Heart left ventricle (tissue), 16 donors: ENCODE measurements around the gene TPRN. TPM values are rescaled to one million over a fixed set of nuclear protein-coding genes. Genes with fewer than 3 reads are reported as not detected.
A peak's percentile ranks its signal among the peaks of the same experiment; 100 is the strongest.

Experiments used
- ATAC-seq, 4 donors: fragments of 200-7000 bp; cut with Tn5 transposase; one replicate each; pipeline ENCODE4 v1.9.1; 2020 to 2022; ENCODE audit warnings: moderate library complexity in 4 of 4, mild to moderate bottlenecking in 3 of 4, moderate number of reproducible peaks in 1 of 4
- DNase-seq, 5 donors: peaks; one replicate each; pipeline ENCODE4 v3.0.0-alpha.2; 2020
- H3K27ac ChIP-seq, 12 donors: fragments of 200-600 bp; sonication (generic) in 4 of 12; one replicate each; pipeline versions ENCODE4 v1.5.0 to v1.8.0; 2016 to 2022; ENCODE audit warnings: mild to moderate bottlenecking in 2 of 12
- H3K27me3 ChIP-seq, 9 donors: fragments of 200-600 bp; sonication (generic) in 2 of 9; one replicate each; pipeline versions ENCODE4 v1.5.1 to v1.8.0; 2016 to 2022; ENCODE audit warnings: mild to moderate bottlenecking in 3 of 9
- H3K36me3 ChIP-seq, 9 donors: fragments of 200-600 bp; sonication (generic) in 2 of 9; one replicate each; pipeline versions ENCODE4 v1.5.0 to v1.8.0; 2018 to 2022; ENCODE audit warnings: mild to moderate bottlenecking in 2 of 9
- H3K4me1 ChIP-seq, 12 donors: fragments of 200-600 bp; sonication (generic) in 4 of 12; one replicate each; pipeline versions ENCODE4 v1.5.0 to v1.8.0; 2016 to 2022; ENCODE audit warnings: mild to moderate bottlenecking in 3 of 12
- H3K4me3 ChIP-seq, 12 donors: fragments of 200-600 bp; sonication (generic) in 4 of 12; one replicate each; pipeline versions ENCODE4 v1.5.0 to v1.8.0; 2017 to 2022; ENCODE audit warnings: mild to moderate bottlenecking in 9 of 12, moderate library complexity in 4 of 12
- H3K9me3 ChIP-seq, 12 donors: fragments of 200-600 bp; sonication (generic) in 4 of 12; one replicate each; pipeline versions ENCODE4 v1.5.0 to v1.8.0; 2016 to 2022; ENCODE audit warnings: mild to moderate bottlenecking in 1 of 12
- POLR2A ChIP-seq, 2 donors: fragments of 450-650 bp; IDR thresholded peaks; one replicate each; pipeline ENCODE4 v1.6.1; 2017; ENCODE audit warnings: antibody characterized with exemption in 2 of 2, mild to moderate bottlenecking in 2 of 2, moderate library complexity in 2 of 2
- WGBS, 4 donors: extraction: QIAGEN DNeasy Blood & Tissue Kit in 2 of 4; methylation state at CpG; one replicate each; pipeline versions ENCODE4 v1.1.5 to v1.1.7; 2013 to 2018; 5-methylcytosine and 5-hydroxymethylcytosine counted together
- intact Hi-C, 10 donors: fragments of 100-400 bp; cut with DNase I; formaldehyde crosslinking; loops; one replicate each; pipeline versions ENCODE4 v1.11.1 to v1.14.2; 2022
- polyA plus RNA-seq, 2 donors: library from polyadenylated mRNA; stranded (reverse); fragments of 200-250 nt; gene quantifications; one replicate each; pipeline ENCODE4 v1.2.3, GENCODE V29; 2013
- total RNA-seq, 9 donors: library from RNA; depleted of rRNA in 2 of 9; stranded (reverse); fragments of >200 nt in 2 of 9; fragmentation: NEBNext Ultra II Directional in 3 of 9; extraction: Animal tissue kit (Norgen Biotek cat#: 25700) in 3 of 9; gene quantifications; one replicate each; pipeline versions ENCODE4 v1.1.0 to v1.2.4, GENCODE V29; 2016 to 2023
- TF ChIP-seq, protein P1 (sequence below), 12 donors: fragments of 200-600 bp; sonication (generic) in 4 of 12; IDR thresholded peaks; one replicate each; pipeline versions ENCODE4 v1.5.0 to v1.8.0; 2018 to 2022; ENCODE audit warnings: antibody characterized with exemption in 12 of 12, mild to moderate bottlenecking in 5 of 12
- donor health status: ischemic (EF 13 %, LVEDD 7.1; RV severe dilation, severe dysfunction).
- donor health status: healthy with polysubstance abuse.
- donor health status: DM: no; HTN: yes; CAD: no.
- donor health status: DM: no; HTN: no; CAD: no.
- donor health status: ischemic (EF 25% LVEDD 6.9; RV normal size, moderate dysfunction).
- donor health status: ischemic (EF 25% LVEDD 5.7; RV mildly dilated, moderate dysfunction).
- donor health status: healthy.
- donor health status: DM: yes; HTN: yes; CAD: no.
- donor health status: ischemic (EF 35%, LVEDD 5.7; RV mildly dilated, moderate dysfunction).
- donor health status: nonischemic (EF 11% LVEDD 7.7; RV severe dilation, severe dysfunction).
- donor health status: DM: yes; HTN: yes; CAD: no.
- donor health status: PGD.
- donor health status: ischemic (EF 29% LVEDD 5.4; RV normal size, mild dysfunction).
- donor health status: nonischemic (EF 23%, LVEDD 6.1; RV moderate dilation, normal function).

Gene TPRN
- total and polyA plus RNA-seq, 11 donors: 11.5 to 18.0 (median 16.6) TPM

DNA sequence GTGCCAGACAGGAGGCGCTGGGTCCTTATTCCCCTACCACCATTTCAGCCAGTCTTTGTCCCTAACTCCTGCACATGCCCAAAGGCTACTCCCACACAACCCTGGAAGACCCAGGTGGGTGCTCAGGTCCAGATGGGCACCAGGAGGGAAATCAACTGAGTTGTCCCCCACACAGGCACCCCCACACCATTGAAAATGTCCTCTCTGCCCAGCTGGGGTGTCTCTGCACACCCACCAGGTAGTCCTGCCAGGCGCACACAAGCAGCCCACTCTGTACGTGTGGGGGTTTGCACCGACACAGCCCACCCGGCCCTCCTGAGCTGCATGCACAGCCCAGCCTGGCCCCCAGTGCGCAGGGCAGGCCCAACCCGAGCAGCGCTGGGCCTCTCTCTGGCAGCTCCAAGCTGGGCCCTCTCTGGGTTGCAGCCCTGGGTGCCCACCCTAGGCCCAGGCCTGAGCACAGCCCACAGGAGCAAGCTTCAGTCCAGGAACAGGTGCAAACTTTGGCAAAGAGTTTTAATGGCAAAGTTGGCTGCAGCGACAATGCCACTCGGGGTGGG, 19.3 kb upstream of the TPRN start:
- Histone ChIP-seq H3K27ac (peak overlapping the region in 1 of 12 donors; percentile 77), H3K4me1 (peaks cover 2 to 55% (median 38%) of the 10 kb centered on the region in 12 donors), H3K4me3 (no peak overlapping the region), H3K9me3 (no peaks in the 10 kb centered on the region), H3K36me3 (peaks cover 0 to 15% (median 0%) of the 10 kb centered on the region in 9 donors), H3K27me3 (peaks cover 0 to 4% (median 0%) of the 10 kb centered on the region in 9 donors)
- ATAC-seq (no peak), DNase-seq (no peak)
- no peak for TF ChIP-seq POLR2A (IDR thresholded peaks at IDR 0.05)
- TF ChIP-seq, protein P1, sequence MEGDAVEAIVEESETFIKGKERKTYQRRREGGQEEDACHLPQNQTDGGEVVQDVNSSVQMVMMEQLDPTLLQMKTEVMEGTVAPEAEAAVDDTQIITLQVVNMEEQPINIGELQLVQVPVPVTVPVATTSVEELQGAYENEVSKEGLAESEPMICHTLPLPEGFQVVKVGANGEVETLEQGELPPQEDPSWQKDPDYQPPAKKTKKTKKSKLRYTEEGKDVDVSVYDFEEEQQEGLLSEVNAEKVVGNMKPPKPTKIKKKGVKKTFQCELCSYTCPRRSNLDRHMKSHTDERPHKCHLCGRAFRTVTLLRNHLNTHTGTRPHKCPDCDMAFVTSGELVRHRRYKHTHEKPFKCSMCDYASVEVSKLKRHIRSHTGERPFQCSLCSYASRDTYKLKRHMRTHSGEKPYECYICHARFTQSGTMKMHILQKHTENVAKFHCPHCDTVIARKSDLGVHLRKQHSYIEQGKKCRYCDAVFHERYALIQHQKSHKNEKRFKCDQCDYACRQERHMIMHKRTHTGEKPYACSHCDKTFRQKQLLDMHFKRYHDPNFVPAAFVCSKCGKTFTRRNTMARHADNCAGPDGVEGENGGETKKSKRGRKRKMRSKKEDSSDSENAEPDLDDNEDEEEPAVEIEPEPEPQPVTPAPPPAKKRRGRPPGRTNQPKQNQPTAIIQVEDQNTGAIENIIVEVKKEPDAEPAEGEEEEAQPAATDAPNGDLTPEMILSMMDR (IDR thresholded peaks at IDR 0.05): no peak
- intact Hi-C loops: loop anchor here in 3 of 10 donors (5.0 to 10.0 kb wide), 2 partner anchors 33 to 435 kb away; partner anchors contain the start of genes ANAPC2 (in 2 of the 3) and SSNA1 (in 2 of the 3)
- 88 to 94% (median 92%) methylated on average over 10 of the region's 10 CpGs for WGBS, 4 donors

DNA sequence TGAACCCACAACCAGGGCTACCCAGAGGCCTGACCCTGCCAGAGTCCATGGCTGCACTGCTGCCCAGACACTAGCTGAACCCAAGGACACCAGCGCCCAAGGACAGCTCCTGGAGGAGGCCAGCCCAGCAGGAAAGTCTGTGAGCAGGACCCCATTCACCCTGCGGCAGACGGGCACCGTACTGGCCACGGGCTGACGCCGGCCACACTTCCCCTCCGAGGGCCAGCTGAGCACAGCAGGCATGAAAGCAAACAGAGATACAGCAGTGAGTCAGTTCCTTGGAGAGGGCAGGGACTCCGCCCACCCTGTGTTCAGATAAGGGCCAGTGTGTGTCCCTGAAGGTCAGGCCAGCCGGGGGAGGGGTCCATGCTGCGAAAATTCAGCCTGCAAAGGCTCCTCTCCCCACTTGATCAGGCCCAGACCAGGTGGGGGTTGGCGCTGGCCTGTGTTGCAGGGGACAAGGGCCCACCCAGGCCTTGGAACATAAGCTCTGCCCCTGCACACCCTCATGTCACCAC, 18.3 kb upstream of the TPRN start:
- Histone ChIP-seq H3K27ac (peak overlapping the region in 10 of 12 donors; percentile 40 to 82 (median 70)), H3K36me3 (peaks cover 0 to 19% (median 0%) of the 10 kb centered on the region in 9 donors), H3K9me3 (no peaks in the 10 kb centered on the region), H3K4me3 (no peak overlapping the region), H3K27me3 (peaks cover 0 to 4% (median 0%) of the 10 kb centered on the region in 9 donors), H3K4me1 (peaks cover 2 to 48% (median 34%) of the 10 kb centered on the region in 12 donors)
- WGBS, 4 donors: 20 to 41% (median 32%) methylated on average over 10 to 12 of the region's 12 CpGs
- peak in 3 of 4 donors; percentile 14 to 41 (median 28) for ATAC-seq
- no peak for TF ChIP-seq POLR2A (IDR thresholded peaks at IDR 0.05)
- TF ChIP-seq, protein P1 (IDR thresholded peaks at IDR 0.05): no peak
- intact Hi-C loops: no loop called here
- peak in 2 of 5 donors; percentile 70 to 74 for DNase-seq

DNA sequence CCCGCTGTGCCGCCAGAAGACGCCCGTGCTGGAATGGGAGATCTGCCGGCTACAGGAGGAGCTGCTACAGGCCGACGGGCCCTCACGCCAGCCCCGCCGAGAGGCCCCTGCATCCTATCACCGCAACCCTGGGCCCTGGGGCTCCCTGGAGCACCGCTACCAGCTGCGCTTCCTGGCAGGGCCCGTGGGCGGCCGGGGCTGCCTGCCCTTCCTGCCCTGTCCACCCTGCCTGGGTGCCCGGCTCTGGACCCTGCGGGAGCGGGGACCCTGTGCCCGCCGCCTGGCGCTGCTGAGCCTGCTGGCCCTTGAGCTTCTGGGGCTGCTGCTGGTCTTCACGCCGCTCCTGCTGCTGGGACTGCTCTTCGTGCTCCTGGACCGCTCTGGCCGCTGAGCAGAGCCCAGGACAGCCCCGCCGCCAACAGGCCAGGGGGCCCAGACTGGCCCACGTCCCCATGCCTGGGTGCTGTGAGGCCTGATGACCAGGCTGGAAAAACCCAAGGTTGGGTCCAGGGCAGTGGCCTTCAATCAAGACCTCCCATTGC, 17.7 kb upstream of the TPRN start:
- intact Hi-C loops: no loop called here
- peak overlapping the region in 10 of 12 donors; percentile 40 to 82 (median 70) for H3K27ac ChIP-seq
- DNase-seq (no peak), ATAC-seq (no peak)
- peak overlapping the region in 8 of 12 donors; percentile 34 to 55 (median 44) for H3K4me3 ChIP-seq
- peaks cover 0 to 4% (median 0%) of the 10 kb centered on the region in 9 donors for H3K27me3 ChIP-seq
- 87 to 90% (median 88%) methylated on average over 17 to 30 of the region's 30 CpGs for WGBS, 4 donors
- peaks cover 0 to 19% (median 0%) of the 10 kb centered on the region in 9 donors for H3K36me3 ChIP-seq
- H3K9me3 ChIP-seq: no peaks in the 10 kb centered on the region
- H3K4me1 ChIP-seq: peaks cover 2 to 46% (median 33%) of the 10 kb centered on the region in 12 donors
- TF ChIP-seq, protein P1 (IDR thresholded peaks at IDR 0.05): no peak
- TF ChIP-seq POLR2A (IDR thresholded peaks at IDR 0.05): no peak
